IgD-negative memory B cell (primary cell): Measurements from ENCODE around the gene HEATR5B. TPM values are rescaled to one million over a fixed set of nuclear protein-coding genes. Genes with fewer than 3 reads are reported as not detected.
"Not testable (repeated sequence)": the region's sequence is repeated elsewhere in the genome, so short reads cannot be mapped to it uniquely, and the experiment has no call there.

ENCODE experiments used
- H3K27ac Mint-ChIP-seq, 3 donors: one replicate each; pipeline ENCODE4 v1.8.0; 2020 to 2022; ENCODE audit warnings: mild to moderate bottlenecking in 3 of 3, mixed read lengths in 3 of 3, moderate library complexity in 1 of 3
- H3K27me3 Mint-ChIP-seq: one replicate; pipeline ENCODE4 v1.8.0; 2021; ENCODE audit warnings: mixed read lengths
- H3K36me3 Mint-ChIP-seq: one replicate; pipeline ENCODE4 v1.8.0; 2020; ENCODE audit warnings: mild to moderate bottlenecking, mixed read lengths
- H3K4me1 Mint-ChIP-seq, 3 donors: one replicate each; pipeline ENCODE4 v1.8.0; 2020 to 2022; ENCODE audit warnings: mixed read lengths in 3 of 3, mild to moderate bottlenecking in 1 of 3
- H3K4me3 Mint-ChIP-seq, 4 donors: one replicate each; pipeline ENCODE4 v1.8.0; 2020 to 2022; ENCODE audit warnings: mild to moderate bottlenecking in 4 of 4, mixed read lengths in 4 of 4, moderate library complexity in 3 of 4
- H3K9me3 Mint-ChIP-seq, 3 donors: one replicate each; pipeline ENCODE4 v1.8.0; 2020 to 2021; ENCODE audit warnings: mixed read lengths in 3 of 3, mild to moderate bottlenecking in 1 of 3
- polyA plus RNA-seq: library from polyadenylated mRNA; unstranded; fragments of 300-500 nt; fragmentation: Illumina TruSeq; gene quantifications from one replicate; pipeline ENCODE4 v1.2.3, GENCODE V29; 2021

Gene HEATR5B
- polyA plus RNA-seq, 1 donor from 2014 or later, result 11.0 TPM

DNA sequence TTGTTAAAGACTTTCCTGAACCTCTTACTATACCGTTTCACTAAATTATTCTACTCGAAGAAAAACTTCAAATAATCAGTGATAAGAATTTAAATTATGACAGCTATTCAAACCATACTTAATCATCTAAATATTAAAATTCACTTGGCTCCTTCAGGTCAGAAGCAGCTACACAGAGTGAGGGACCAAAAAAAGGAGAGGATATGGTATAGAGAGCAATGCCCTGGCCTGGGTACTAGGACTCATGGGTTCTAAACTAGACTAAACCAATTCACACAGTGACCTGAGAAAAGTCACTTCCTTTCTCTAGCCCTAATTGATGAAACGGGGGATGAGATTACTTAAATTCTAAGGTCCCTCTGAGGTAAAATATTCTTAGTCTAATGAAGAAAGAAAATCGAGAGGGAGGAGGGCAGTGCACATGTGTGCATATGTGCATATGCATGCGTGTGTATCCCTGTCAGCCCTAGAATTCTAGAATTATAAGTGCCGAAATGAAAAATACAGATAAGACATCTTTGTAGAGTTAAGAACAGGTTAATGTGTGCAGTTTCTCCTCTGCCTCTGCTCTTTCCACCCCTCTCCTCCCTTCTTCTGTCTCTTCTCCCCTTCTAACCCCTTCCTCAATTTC is 129.1 kb downstream of the HEATR5B start:
- H3K4me3 Mint-ChIP-seq, result peak overlapping the region in 1 of 4 donors; percentile 28
- H3K9me3 Mint-ChIP-seq, result no peaks in the 10 kb centered on the region
- peaks cover 18 to 26% (median 18%) of the 10 kb centered on the region in 3 donors for H3K4me1 Mint-ChIP-seq
- no peaks in the 10 kb centered on the region for H3K27me3 Mint-ChIP-seq
- H3K27ac Mint-ChIP-seq, result no peak overlapping the region
- H3K36me3 Mint-ChIP-seq, result peaks cover 7% of the 10 kb centered on the region

GRCh38 chr2:36952748-36953197 is 131.4 kb downstream of the HEATR5B start:
- H3K4me3 Mint-ChIP-seq, result no peak overlapping the region
- H3K27ac Mint-ChIP-seq, result no peak overlapping the region
- peaks cover 13 to 21% (median 15%) of the 10 kb centered on the region in 3 donors for H3K4me1 Mint-ChIP-seq
- H3K27me3 Mint-ChIP-seq, result no peaks in the 10 kb centered on the region
- H3K36me3 Mint-ChIP-seq, result peaks cover 9% of the 10 kb centered on the region
- H3K9me3 Mint-ChIP-seq, result no peaks in the 10 kb centered on the region

DNA sequence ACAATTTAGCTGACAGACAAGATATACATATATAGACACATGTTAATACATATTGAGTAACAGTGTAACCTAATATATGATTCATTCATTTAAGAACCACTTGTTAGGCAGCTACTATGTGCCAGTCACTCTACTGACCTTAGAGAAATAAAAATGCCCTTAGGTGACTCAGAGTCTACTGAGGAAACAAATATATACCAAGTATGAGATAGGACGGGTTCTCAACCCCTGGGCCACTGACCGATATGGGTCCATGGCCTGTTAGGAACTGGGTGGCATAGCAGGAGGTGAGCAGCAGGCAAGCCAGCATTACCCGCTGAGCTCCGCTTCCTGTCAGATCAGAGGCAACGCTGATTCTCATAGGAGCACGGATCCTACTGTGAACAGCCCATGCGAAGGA is 132.6 kb downstream of the HEATR5B start:
- Mint-ChIP-seq H3K27ac (no peak overlapping the region), H3K9me3 (no peaks in the 10 kb centered on the region), H3K4me1 (peaks cover 13 to 18% (median 15%) of the 10 kb centered on the region in 3 donors), H3K36me3 (peaks cover 9% of the 10 kb centered on the region), H3K4me3 (no peak overlapping the region), H3K27me3 (no peaks in the 10 kb centered on the region)

DNA sequence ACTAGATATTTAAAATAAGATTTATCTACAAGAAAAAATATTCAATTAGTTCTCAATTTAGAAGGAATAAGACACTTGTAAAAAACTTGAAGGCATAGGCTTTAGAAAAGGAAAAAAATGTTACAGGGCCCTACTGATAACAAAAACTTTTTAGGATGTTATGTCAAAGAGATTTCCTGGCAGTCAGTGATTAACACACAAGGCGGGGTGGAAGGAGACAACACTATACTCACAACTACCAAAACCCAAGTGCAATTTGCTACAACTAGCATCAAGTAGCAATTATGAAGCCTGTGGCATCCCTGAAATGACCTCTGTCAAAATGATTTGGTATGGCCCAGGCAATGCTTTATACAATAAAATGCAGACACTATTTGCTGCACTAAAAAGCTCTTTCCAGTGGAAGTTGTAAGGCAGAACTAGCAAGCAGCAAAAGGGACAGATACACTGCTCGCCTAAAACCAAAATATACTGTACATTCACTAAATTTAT is 133.1 kb downstream of the HEATR5B start:
- no peak overlapping the region for H3K27ac Mint-ChIP-seq
- no peaks in the 10 kb centered on the region for H3K27me3 Mint-ChIP-seq
- H3K4me1 Mint-ChIP-seq, result peaks cover 13 to 18% (median 15%) of the 10 kb centered on the region in 3 donors
- no peaks in the 10 kb centered on the region for H3K9me3 Mint-ChIP-seq
- H3K36me3 Mint-ChIP-seq, result peaks cover 9% of the 10 kb centered on the region
- H3K4me3 Mint-ChIP-seq, result no peak overlapping the region

- peaks cover 8% of the 10 kb centered on the region for H3K36me3 Mint-ChIP-seq
- H3K27me3 Mint-ChIP-seq, result no peaks in the 10 kb centered on the region
- H3K4me3 Mint-ChIP-seq, result no peak overlapping the region
- H3K4me1 Mint-ChIP-seq, result peaks cover 11 to 15% (median 13%) of the 10 kb centered on the region in 3 donors
- no peak overlapping the region for H3K27ac Mint-ChIP-seq
- H3K9me3 Mint-ChIP-seq, result no peaks in the 10 kb centered on the region
Measured at GRCh38 chr2:36949845-36950244, 134.3 kb downstream of the HEATR5B start.

GRCh38 chr2:36945240-36945639 is 138.9 kb downstream of the HEATR5B start:
- not testable (repeated sequence) for H3K4me3 Mint-ChIP-seq, H3K36me3 Mint-ChIP-seq, H3K9me3 Mint-ChIP-seq, H3K27ac Mint-ChIP-seq, H3K27me3 Mint-ChIP-seq
- H3K4me1 Mint-ChIP-seq, result peaks cover 4 to 11% (median 6%) of the 10 kb centered on the region in 3 donors

DNA sequence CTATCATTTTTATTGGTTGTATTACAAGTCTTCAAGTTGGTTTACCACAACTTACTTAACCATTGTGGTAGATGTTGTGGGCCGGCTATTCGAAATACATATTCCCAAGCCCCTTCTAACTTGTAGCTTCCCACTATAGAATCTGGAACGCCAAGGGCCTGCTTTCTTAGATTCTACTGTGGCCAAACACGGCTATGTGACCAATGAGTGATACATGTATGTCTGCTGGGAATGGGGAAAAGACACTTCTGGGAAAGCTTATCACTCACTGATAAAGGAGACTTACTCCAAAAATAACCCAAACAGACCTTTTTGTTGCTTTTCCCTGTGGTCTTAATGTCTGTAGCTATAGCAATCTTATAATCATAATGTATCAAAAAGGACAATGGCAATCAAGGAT is 142.3 kb downstream of the HEATR5B start:
- H3K9me3 Mint-ChIP-seq, result no peaks in the 10 kb centered on the region
- peaks cover 0 to 5% (median 5%) of the 10 kb centered on the region in 3 donors for H3K4me1 Mint-ChIP-seq
- H3K4me3 Mint-ChIP-seq, result no peak overlapping the region
- peak overlapping the region in 1 of 3 donors; percentile 19 for H3K27ac Mint-ChIP-seq
- H3K27me3 Mint-ChIP-seq, result no peaks in the 10 kb centered on the region
- peaks cover 5% of the 10 kb centered on the region for H3K36me3 Mint-ChIP-seq

- H3K27ac Mint-ChIP-seq, H3K4me1 Mint-ChIP-seq, H3K4me3 Mint-ChIP-seq, H3K36me3 Mint-ChIP-seq, H3K9me3 Mint-ChIP-seq, H3K27me3 Mint-ChIP-seq: not testable (repeated sequence)
Measured at GRCh38 chr2:36936526-36936925, 147.6 kb downstream of the HEATR5B start.

GRCh38 chr2:36931688-36932087 is 152.5 kb downstream of the HEATR5B start:
- not testable (repeated sequence) for H3K27ac Mint-ChIP-seq, H3K4me3 Mint-ChIP-seq, H3K27me3 Mint-ChIP-seq, H3K36me3 Mint-ChIP-seq, H3K9me3 Mint-ChIP-seq
- peaks cover 8 to 11% (median 8%) of the 10 kb centered on the region in 3 donors for H3K4me1 Mint-ChIP-seq

Other genes with a start within 250 kb of the HEATR5B start
- 12.2 TPM for gene STRN, start 117.8 kb downstream of the HEATR5B start, polyA plus RNA-seq
- 19.6 TPM for gene GPATCH11, start 146 bp upstream of the HEATR5B start, polyA plus RNA-seq
- 40.0 TPM for gene EIF2AK2, start 72.6 kb upstream of the HEATR5B start, polyA plus RNA-seq
- gene SULT6B1, start 104.3 kb upstream of the HEATR5B start, polyA plus RNA-seq, result not detected
- gene CEBPZOS, start 112.1 kb upstream of the HEATR5B start, polyA plus RNA-seq, result 38.8 TPM
- 19.1 TPM for gene CEBPZ, start 147.2 kb upstream of the HEATR5B start, polyA plus RNA-seq
- 10.9 TPM for gene NDUFAF7, start 147.3 kb upstream of the HEATR5B start, polyA plus RNA-seq
- 51.2 TPM for gene PRKD3, start 240.5 kb upstream of the HEATR5B start, polyA plus RNA-seq